Vagina (tissue), 2 donors: ENCODE measurements around the gene C1QC.

Source experiments
- POLR2AphosphoS5 ChIP-seq, 2 donors: sonication (generic); formaldehyde crosslinking; IDR thresholded peaks; one replicate each; pipeline ENCODE4 v1.9.0; 2017; ENCODE audit warnings: antibody characterized with exemption in 2 of 2, mild to moderate bottlenecking in 2 of 2, low read depth in 1 of 2; ENCODE audit not compliant: insufficient read depth in 1 of 2
- TF ChIP-seq, protein P1 (sequence below), 3 experiments: fragments of 450-650 bp in 2 of 3; fragments of 200-600 bp in 1 of 3; sonication (generic) in 1 of 3; IDR thresholded peaks; one replicate each; pipeline ENCODE4 v1.5.1; 2017 to 2019; ENCODE audit warnings: antibody characterized with exemption in 3 of 3, mild to moderate bottlenecking in 2 of 3, moderate library complexity in 2 of 3

DNA sequence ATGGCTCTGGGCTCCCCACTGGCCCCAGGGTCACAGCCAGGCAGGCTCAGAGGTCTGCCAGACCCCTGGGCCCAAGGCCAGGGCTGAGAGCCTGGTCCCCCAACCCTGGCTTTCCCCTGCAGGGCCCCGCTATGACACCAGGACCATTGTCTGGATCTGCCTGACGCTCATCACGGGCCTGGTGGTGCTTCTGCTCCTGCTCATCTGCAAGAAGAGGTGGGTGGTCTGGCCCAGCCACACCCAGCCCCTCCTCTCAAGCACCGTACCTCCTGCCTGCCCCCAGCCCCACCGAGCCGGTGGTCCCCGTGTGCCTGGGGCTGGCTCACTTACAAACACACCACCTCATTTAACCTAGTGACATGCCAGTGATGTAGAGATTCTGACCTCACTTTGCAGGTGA lies 48.3 kb upstream of the C1QC start:
- TF ChIP-seq, protein P1, sequence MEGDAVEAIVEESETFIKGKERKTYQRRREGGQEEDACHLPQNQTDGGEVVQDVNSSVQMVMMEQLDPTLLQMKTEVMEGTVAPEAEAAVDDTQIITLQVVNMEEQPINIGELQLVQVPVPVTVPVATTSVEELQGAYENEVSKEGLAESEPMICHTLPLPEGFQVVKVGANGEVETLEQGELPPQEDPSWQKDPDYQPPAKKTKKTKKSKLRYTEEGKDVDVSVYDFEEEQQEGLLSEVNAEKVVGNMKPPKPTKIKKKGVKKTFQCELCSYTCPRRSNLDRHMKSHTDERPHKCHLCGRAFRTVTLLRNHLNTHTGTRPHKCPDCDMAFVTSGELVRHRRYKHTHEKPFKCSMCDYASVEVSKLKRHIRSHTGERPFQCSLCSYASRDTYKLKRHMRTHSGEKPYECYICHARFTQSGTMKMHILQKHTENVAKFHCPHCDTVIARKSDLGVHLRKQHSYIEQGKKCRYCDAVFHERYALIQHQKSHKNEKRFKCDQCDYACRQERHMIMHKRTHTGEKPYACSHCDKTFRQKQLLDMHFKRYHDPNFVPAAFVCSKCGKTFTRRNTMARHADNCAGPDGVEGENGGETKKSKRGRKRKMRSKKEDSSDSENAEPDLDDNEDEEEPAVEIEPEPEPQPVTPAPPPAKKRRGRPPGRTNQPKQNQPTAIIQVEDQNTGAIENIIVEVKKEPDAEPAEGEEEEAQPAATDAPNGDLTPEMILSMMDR (IDR thresholded peaks at IDR 0.05): no peak
- TF ChIP-seq POLR2AphosphoS5 (IDR thresholded peaks at IDR 0.05; ENCODE audit: insufficient read depth in 1 of 2, low read depth in 1 of 2): no peak
